Germinal center (tissue), 1 donor: Measurements from ENCODE around the gene PDE11A.

Experiments used
- DNase-seq: peaks from one replicate; pipeline ENCODE4 v3.0.0; 2012; ENCODE audit warnings: mixed read lengths, low spot score

Gene PDE11A

GRCh38 chr2:177692783-177693269 is 379.8 kb downstream of the PDE11A start:
- no peak for DNase-seq

GRCh38 chr2:177692042-177692782 is 380.4 kb downstream of the PDE11A start:
- DNase-seq = no peak

- DNase-seq = no peak
Observed at GRCh38 chr2:177691177-177691576, 381.4 kb downstream of the PDE11A start.

- DNase-seq = no peak
Observed at GRCh38 chr2:177689623-177690022, 383.0 kb downstream of the PDE11A start.

- DNase-seq = no peak
Observed at GRCh38 chr2:177688844-177689243, 383.7 kb downstream of the PDE11A start.

- DNase-seq = no peak
Observed at GRCh38 chr2:177683661-177684069, 388.9 kb downstream of the PDE11A start.

GRCh38 chr2:177682836-177683660 is 389.5 kb downstream of the PDE11A start:
- DNase-seq = no peak

- DNase-seq = no peak
Observed at GRCh38 chr2:177682006-177682405, 390.6 kb downstream of the PDE11A start.

GRCh38 chr2:177680866-177681712 is 391.5 kb downstream of the PDE11A start:
- DNase-seq = no peak

GRCh38 chr2:177679611-177680605 is 392.7 kb downstream of the PDE11A start:
- no peak for DNase-seq

- no peak for DNase-seq
Observed at GRCh38 chr2:177678939-177679338, 393.6 kb downstream of the PDE11A start.

- DNase-seq = no peak
Observed at GRCh38 chr2:177676636-177677035, 395.9 kb downstream of the PDE11A start.

- DNase-seq = no peak
Observed at GRCh38 chr2:177675825-177676224, 396.8 kb downstream of the PDE11A start.

- no peak for DNase-seq
Observed at GRCh38 chr2:177675350-177675821, 397.2 kb downstream of the PDE11A start.

- no peak for DNase-seq
Observed at GRCh38 chr2:177673602-177674595, 398.7 kb downstream of the PDE11A start.

GRCh38 chr2:177671662-177672061 is 400.9 kb downstream of the PDE11A start:
- DNase-seq = no peak

- DNase-seq = no peak
Observed at GRCh38 chr2:177670791-177671535, 401.6 kb downstream of the PDE11A start.

GRCh38 chr2:177669625-177670330 is 402.8 kb downstream of the PDE11A start:
- no peak for DNase-seq
